NCI-H1092 treated with DMSO at 0.1 percent for 48 hours (cell line): Measurements from ENCODE around the gene PCYT1A.
A peak's percentile ranks its signal among the peaks of the same experiment; 100 is the strongest.
"Not testable (repeated sequence)": the region's sequence is repeated elsewhere in the genome, so short reads cannot be mapped to it uniquely, and the experiment has no call there.

Experiments used
- DNase-seq: peaks from one replicate; lab custom pipeline; 2025; lab: John Stamatoyannopoulos, UW

PCYT1A gene

GRCh38 chr3:196287440-196288140, at the start of gene PCYT1A:
Gene PCYT1A, minus strand, starts transcription at chr3:196287726. Its CDS starts 17,195 bp downstream, at chr3:196270531.
- DNase-seq: peak; percentile 94

GRCh38 chr3:196336319-196337145, 49.0 kb upstream of the PCYT1A start:
- DNase-seq: peak; percentile 14

DNA sequence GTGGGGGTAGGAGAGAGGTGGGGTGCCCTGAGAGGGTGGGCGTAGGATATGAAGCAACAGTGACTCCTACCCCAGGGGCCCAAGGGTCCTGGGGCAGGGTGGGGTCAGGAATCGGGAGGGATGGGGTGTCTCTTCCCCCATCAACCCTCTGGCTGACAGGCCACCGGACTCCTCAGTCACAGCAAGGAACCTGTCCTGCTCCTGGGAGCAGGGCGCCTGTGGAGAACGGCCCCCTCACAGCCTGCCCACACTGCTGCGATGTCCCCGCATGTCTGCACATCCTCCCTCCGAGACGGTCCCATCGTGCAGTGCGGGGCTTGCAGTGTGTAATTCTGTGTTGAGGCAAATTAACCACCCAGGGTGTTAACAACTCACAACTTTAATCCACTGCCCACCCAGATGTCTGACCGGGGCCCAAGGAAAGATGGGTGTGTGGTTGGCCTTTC, 48.0 kb upstream of the PCYT1A start:
- no peak for DNase-seq

GRCh38 chr3:196334982-196335381, 47.5 kb upstream of the PCYT1A start:
- DNase-seq: no peak

GRCh38 chr3:196332168-196332567, 44.6 kb upstream of the PCYT1A start:
- DNase-seq: peak; percentile 54

DNA sequence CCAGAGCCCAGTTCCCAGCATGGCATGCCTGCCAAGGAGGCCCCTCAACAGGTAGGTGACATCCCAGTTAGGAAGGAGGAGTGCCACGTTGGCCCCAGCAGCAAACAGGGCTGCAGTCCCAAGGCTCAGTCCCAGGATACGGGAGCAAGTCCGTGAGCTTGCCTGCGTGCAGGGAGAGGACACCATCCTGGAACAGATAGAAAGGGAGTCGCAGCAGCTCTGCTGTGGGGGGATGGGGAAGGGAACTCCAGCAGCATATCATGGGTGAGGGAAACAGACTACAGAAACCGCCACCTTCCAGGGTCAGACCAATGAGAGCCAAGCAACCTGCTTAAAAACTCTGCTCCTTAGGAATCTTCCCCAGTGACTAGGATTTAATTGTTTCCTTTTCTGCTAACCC, 39.9 kb upstream of the PCYT1A start:
- no peak for DNase-seq

GRCh38 chr3:196326936-196327335, 39.4 kb upstream of the PCYT1A start:
- no peak for DNase-seq

DNA sequence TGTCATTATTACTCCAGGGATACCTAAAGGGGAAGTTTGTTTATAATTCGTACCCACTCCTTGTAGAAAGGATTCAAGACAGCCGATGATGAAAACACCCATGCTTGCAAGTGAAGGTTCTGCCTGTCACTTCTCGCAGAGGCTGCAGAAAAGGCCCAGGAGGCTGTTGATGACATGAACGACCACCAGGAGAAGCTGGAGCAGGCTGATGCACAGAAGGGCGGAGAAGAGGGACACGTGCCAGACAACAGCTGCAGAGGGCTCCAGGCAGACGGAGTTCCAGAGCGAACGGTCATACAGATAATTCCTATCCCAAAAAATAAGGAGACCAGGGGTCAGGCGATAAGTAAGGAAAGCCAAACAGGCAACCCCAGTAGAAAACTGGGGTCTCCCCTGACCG, 36.2 kb upstream of the PCYT1A start:
- DNase-seq: no peak

DNA sequence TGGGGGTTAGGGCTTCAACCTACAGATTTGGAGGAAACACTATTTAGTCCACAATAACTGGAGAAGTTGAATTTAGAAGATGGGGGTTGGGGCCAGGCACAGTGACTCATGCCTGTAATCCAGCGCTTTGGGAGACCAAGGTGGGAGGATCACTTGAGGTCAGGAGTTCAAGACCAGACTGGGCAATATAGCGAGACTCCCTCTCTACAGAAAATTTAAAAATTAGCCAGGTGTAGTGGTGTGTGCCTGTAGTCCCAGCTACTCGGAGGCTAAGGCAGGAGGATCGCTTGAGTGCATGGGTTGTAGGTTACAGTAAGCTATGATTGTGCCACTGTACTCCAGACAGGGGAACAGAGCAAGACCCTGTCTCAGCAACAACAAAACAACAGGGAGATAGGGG, 35.5 kb upstream of the PCYT1A start:
- no peak for DNase-seq

DNA sequence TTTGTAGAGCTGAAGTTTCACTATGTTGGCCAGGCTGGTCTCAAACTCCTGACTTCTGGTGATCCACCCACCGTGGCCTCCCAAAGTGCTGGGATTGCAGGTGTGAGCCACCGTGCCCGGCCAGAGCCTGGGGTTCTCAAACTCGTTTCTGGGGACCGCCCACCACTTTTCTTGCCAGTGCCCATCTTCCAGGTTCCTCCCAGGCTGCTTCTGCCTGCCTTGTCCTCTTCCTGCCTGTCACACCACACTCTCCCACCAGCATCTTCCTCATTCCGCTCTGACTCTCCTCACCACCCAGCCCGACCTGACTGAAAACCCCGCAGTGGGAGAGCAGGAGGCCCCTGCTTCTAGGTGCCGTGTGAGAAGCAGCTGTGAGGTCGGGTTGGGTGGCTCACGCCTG, 33.6 kb upstream of the PCYT1A start:
- DNase-seq: no peak

GRCh38 chr3:196320137-196320536, 32.6 kb upstream of the PCYT1A start:
- DNase-seq: no peak

DNA sequence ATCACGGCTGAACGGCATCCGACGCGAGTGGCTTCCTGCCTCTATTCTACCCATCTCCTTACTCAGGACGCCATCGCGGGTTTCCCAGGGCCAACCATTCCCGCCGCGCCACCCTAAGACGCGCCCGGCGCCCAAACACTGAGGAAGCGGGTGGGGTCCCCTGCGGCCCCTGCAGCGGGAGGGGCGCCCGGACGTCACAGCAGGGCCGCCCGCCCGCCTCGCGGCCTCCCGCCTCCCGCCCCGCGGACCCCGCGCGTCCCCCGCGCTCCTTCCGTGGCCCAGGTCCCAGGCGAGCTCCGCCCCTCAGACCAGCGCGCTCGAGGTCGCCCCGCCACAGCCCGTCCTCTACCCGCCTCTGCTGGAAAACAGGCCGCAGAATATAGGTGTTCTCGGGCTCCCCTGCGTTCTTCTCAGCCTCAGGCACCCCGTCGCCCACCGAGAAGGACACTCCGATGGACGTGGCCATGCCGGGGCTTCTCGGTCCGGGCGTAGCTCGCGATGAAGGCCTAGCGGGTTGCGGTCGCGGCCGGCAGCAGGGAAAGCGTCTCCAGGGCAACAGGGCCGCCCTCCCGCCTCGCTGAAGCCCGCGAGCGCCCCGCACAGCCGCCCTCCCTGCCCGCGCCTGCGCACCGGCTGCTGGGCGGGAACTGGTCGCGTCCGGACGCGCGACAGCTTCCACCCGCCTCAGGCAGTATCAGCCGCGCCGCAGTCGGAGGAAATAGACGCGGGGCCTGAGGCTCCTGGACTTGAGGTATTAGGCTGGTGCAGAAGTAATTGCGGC, 30.4 kb upstream of the PCYT1A start, which contains the start of gene DYNLT2B:
Gene DYNLT2B (minus strand): TSS at position 554 of the 781 bp plus-strand sequence. CDS start 88 bp downstream, at position 466.
- peak; percentile 90 for DNase-seq

DNA sequence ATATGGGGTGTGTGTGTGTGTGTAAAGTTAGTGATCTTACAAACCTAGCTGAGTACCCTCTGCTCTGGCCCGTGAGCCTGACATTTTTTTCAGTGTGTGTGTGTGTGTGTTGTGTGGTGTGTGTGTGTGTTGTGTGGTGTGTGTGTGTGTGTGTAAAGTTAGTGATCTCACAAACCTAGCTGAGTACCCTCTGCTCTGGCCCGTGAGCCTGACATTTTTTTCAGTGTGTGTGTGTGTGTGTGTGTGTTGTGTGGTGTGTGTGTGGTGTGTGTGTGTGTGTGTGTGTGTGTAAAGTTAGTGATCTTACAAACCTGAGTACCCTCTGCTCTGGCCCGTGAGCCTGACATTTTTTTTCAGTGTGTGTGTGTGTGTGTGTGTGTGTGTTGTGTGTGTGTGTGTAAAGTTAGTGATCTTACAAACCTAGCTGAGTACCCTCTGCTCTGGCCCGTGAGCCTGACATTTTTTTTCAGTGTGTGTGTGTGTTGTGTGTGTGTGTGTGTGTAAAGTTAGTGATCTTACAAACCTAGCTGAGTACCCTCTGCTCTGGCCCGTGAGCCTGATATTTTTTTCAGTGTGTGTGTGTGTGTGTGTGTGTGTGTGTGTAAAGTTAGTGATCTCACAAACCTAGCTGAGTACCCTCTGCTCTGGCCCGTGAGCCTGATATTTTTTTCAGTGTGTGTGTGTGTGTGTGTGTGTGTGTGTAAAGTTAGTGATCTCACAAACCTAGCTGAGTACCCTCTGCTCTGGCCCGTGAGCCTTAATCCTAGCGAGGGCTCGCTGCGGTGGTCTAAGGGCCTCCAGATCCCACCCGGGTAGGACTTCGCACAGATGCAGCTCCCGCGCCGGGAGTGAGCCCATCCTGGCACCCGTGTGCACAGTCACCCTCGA, 29.5 kb upstream of the PCYT1A start:
- not testable (repeated sequence) for DNase-seq

GRCh38 chr3:196315821-196316220, 28.3 kb upstream of the PCYT1A start:
- DNase-seq: no peak

- DNase-seq: no peak
Observed at GRCh38 chr3:196314597-196314996, 27.1 kb upstream of the PCYT1A start.

GRCh38 chr3:196314086-196314485, 26.6 kb upstream of the PCYT1A start:
- not testable (repeated sequence) for DNase-seq

DNA sequence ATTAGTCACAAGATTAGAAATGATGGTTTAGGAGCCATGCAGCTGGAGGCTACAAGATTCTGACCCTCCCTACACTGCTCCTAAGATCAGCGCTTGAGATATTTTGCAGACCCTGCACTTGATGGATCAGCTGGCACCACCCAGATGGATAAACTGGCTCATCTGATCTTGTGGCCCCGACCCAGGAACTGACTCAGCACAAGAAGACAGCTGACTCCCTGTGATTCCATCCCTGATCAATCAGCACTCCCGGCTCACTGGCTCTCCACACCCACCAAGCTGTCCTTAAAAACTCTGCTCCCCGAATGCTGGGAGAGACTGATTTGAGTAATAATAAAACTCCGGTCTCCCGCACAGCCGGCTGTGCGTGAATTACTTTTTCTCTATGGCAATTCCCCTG, 15.4 kb upstream of the PCYT1A start:
- not testable (repeated sequence) for DNase-seq

DNA sequence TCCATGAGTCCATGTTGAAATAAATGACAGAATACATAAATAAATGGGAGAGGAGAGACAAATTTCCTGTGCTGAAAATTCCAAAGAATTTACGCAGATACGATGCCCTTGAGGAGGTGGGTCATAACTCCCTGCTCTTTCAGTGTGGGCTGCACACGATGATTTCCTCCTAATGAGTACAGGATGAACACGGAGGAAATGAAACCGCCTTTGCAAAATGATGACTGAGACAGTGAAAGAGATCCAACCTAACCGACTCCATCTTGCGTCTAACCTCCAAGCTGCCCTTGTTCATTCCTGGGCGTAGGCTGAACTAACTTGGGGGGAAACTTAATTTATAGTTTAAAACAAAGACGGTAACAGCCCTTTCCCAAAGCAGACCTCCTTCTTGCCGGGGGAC, 15.0 kb upstream of the PCYT1A start:
- not testable (repeated sequence) for DNase-seq

GRCh38 chr3:196298521-196298920, 11.0 kb upstream of the PCYT1A start:
- DNase-seq: no peak

DNA sequence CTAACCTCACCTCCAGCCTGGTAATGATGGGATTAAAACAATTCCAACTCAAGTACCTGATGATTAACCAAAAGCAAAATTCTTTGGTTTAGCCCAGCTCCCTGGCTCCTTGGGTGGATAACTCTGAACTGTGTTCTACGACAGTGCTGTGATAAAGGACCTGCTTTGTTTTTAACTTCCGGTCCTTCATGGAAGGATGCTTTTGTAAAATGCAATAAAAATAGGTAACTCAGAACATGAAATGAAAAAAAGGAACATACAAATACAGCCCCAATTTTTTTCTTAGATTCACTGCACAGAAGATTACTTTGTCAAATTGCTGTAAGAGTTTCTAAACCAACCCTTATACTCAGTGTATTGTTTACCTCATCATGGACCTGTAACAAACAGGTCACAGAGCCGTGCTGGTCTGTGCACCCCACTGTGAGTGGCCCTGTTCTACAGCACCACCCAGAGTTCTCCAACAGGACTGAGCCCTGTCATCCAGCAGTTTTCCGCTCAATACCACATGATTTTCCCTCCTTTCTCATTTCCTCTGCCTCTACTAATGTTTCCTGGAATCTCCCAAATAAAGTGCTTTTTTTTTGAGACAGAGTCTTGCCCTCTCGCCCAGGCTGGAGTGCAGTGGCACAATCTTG, 4.9 kb upstream of the PCYT1A start:
- DNase-seq: no peak

DNA sequence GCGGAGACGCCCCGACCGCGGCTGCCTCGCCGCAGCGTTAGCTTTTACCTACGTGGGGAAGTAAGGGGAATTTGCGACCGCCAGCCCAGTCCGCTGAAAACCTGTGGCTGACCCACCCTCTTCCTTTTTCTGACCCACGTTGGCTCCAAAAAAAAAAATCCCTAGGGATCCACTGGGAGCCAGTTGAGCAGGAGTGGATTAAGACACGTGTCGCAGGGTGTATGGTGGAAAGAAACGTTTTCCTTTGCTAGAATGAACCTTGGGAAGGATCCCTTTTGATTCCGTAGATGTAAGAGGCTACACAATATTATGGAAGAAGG, 575 bp upstream of the PCYT1A start:
- peak; percentile 70 for DNase-seq
